Astrocyte (in vitro differentiated cells and primary cell): ENCODE data around the gene ACP4. TPM values are rescaled to one million over a fixed set of nuclear protein-coding genes. Genes with fewer than 3 reads are reported as not detected.
"Not testable (repeated sequence)": the region's sequence is repeated elsewhere in the genome, so short reads cannot be mapped to it uniquely, and the experiment has no call there.

ENCODE experiments used
- DNase-seq: peaks from one replicate; pipeline ENCODE4 v3.0.0-alpha.2; 2010; ENCODE audit warnings: low read depth
- FAIRE-seq: peaks from 2 replicates; lab custom pipeline; 2011; peaks lifted over from hg19 to GRCh38; lab: Jason Lieb, UNC
- H2AFZ ChIP-seq: 2 replicates; pipeline ENCODE4 v1.6.0; 2012; ENCODE audit warnings: low read depth, low read length, inconsistent platforms
- H3K27ac ChIP-seq: 2 replicates; pipeline ENCODE4 v1.5.1; 2011; ENCODE audit warnings: low read depth, low read length, inconsistent platforms
- H3K27me3 ChIP-seq: 2 replicates; pipeline ENCODE4 v1.6.0; 2011; ENCODE audit warnings: low read length, inconsistent platforms; ENCODE audit not compliant: insufficient read depth
- H3K36me3 ChIP-seq: 2 replicates; pipeline ENCODE4 v1.5.1; 2011; ENCODE audit warnings: low read length, inconsistent platforms; ENCODE audit not compliant: insufficient read depth
- H3K4me1 ChIP-seq: 2 replicates; pipeline ENCODE4 v1.5.1; 2011; ENCODE audit warnings: low read length, inconsistent platforms; ENCODE audit not compliant: insufficient read depth
- H3K4me2 ChIP-seq: 2 replicates; pipeline ENCODE4 v1.6.0; 2012; ENCODE audit warnings: low read length, inconsistent platforms
- H3K4me3 ChIP-seq: 2 replicates; pipeline ENCODE4 v1.5.1; 2011; ENCODE audit warnings: low read depth, mild to moderate bottlenecking, low read length, inconsistent platforms; ENCODE audit not compliant: insufficient read depth
- H3K79me2 ChIP-seq: 2 replicates; pipeline ENCODE4 v1.6.0; 2012; ENCODE audit warnings: mild to moderate bottlenecking, low read length, inconsistent platforms; ENCODE audit not compliant: insufficient read depth
- H3K9ac ChIP-seq: 2 replicates; pipeline ENCODE4 v1.6.0; 2012; ENCODE audit warnings: mild to moderate bottlenecking, low read length, inconsistent platforms
- H3K9me3 ChIP-seq: 2 replicates; pipeline ENCODE4 v1.5.1; 2012; ENCODE audit warnings: low read depth, mild to moderate bottlenecking, low read length, inconsistent platforms; ENCODE audit not compliant: insufficient read depth
- H4K20me1 ChIP-seq: 2 replicates; pipeline ENCODE4 v1.6.0; 2012; ENCODE audit warnings: low read length, inconsistent platforms; ENCODE audit not compliant: insufficient read depth
- H3K27ac Mint-ChIP-seq: one replicate; pipeline ENCODE4 v1.8.0; 2021; ENCODE audit warnings: mild to moderate bottlenecking, mixed read lengths; ENCODE audit not compliant: unreplicated experiment
- H3K27me3 Mint-ChIP-seq: one replicate; pipeline ENCODE4 v1.8.0; 2021; ENCODE audit warnings: low read depth, mixed read lengths; ENCODE audit not compliant: unreplicated experiment
- H3K36me3 Mint-ChIP-seq: one replicate; pipeline ENCODE4 v1.8.0; 2021; ENCODE audit warnings: low read depth, mixed read lengths; ENCODE audit not compliant: unreplicated experiment
- H3K4me1 Mint-ChIP-seq: one replicate; pipeline ENCODE4 v1.8.0; 2021; ENCODE audit warnings: low read depth, mixed read lengths; ENCODE audit not compliant: unreplicated experiment
- H3K4me3 Mint-ChIP-seq: one replicate; pipeline ENCODE4 v1.8.0; 2021; ENCODE audit warnings: mild to moderate bottlenecking, moderate library complexity, mixed read lengths; ENCODE audit not compliant: unreplicated experiment
- H3K9me3 Mint-ChIP-seq: one replicate; pipeline ENCODE4 v1.8.0; 2021; ENCODE audit warnings: mild to moderate bottlenecking, mixed read lengths; ENCODE audit not compliant: unreplicated experiment
- EZH2 ChIP-seq: IDR thresholded peaks from 2 replicates; pipeline ENCODE4 v1.6.1; 2012; ENCODE audit warnings: mild to moderate bottlenecking, low read length, inconsistent platforms; ENCODE audit not compliant: insufficient read depth
- total RNA-seq: library from RNA; stranded (reverse); gene quantifications from 2 replicates; pipeline ENCODE4 v1.2.1, GENCODE V29; 2021
- TF ChIP-seq, protein P1 (sequence below): IDR thresholded peaks from 2 replicates; pipeline ENCODE4 v1.5.1; 2011; ENCODE audit warnings: low read depth, mild to moderate bottlenecking, inconsistent platforms, low read length, moderate library complexity; ENCODE audit not compliant: insufficient read depth

ACP4 gene
- total RNA-seq, 1 donor from 2014 or later = not detected

GRCh38 chr19:50804420-50805272 is 14.4 kb downstream of the ACP4 start:
- FAIRE-seq (no peak), DNase-seq (peak; percentile 96)
- Mint-ChIP-seq H3K36me3 (peaks cover 11% of the 10 kb centered on the region), H3K4me3 (peak overlapping the region; percentile 100), H3K9me3 (peaks cover 3% of the 10 kb centered on the region), H3K4me1 (peaks cover 11% of the 10 kb centered on the region), H3K27ac (peak overlapping the region; percentile 100), H3K27me3 (no peaks in the 10 kb centered on the region)
- H3K9ac ChIP-seq = peak overlapping the region; percentile 94
- no peaks in the 10 kb centered on the region for H3K27me3 ChIP-seq
- H3K9me3 ChIP-seq = no peaks in the 10 kb centered on the region
- peaks cover 6% of the 10 kb centered on the region for H3K36me3 ChIP-seq
- peak overlapping the region; percentile 94 for H3K4me2 ChIP-seq
- peak overlapping the region; percentile 99 for H3K27ac ChIP-seq
- peaks cover 36% of the 10 kb centered on the region for H4K20me1 ChIP-seq
- peaks cover 43% of the 10 kb centered on the region for H3K79me2 ChIP-seq
- H3K4me3 ChIP-seq = peak overlapping the region; percentile 93
- peak overlapping the region; percentile 85 for H2AFZ ChIP-seq
- TF ChIP-seq, protein P1, sequence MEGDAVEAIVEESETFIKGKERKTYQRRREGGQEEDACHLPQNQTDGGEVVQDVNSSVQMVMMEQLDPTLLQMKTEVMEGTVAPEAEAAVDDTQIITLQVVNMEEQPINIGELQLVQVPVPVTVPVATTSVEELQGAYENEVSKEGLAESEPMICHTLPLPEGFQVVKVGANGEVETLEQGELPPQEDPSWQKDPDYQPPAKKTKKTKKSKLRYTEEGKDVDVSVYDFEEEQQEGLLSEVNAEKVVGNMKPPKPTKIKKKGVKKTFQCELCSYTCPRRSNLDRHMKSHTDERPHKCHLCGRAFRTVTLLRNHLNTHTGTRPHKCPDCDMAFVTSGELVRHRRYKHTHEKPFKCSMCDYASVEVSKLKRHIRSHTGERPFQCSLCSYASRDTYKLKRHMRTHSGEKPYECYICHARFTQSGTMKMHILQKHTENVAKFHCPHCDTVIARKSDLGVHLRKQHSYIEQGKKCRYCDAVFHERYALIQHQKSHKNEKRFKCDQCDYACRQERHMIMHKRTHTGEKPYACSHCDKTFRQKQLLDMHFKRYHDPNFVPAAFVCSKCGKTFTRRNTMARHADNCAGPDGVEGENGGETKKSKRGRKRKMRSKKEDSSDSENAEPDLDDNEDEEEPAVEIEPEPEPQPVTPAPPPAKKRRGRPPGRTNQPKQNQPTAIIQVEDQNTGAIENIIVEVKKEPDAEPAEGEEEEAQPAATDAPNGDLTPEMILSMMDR = no peak
- TF ChIP-seq EZH2 = no peak
- H3K4me1 ChIP-seq = peaks cover 12% of the 10 kb centered on the region

- Histone ChIP-seq H3K27me3 (no peaks in the 10 kb centered on the region), H4K20me1 (peaks cover under 1% of the 10 kb centered on the region), H3K4me3 (no peak overlapping the region), H3K9me3 (no peaks in the 10 kb centered on the region), H3K9ac (no peak overlapping the region), H3K27ac (no peak overlapping the region), H3K36me3 (no peaks in the 10 kb centered on the region), H3K4me1 (peaks cover 4% of the 10 kb centered on the region), H2AFZ (no peak overlapping the region), H3K4me2 (no peak overlapping the region), H3K79me2 (peaks cover 6% of the 10 kb centered on the region)
- TF ChIP-seq EZH2 = no peak
- DNase-seq (no peak), FAIRE-seq (no peak)
- H3K9me3 Mint-ChIP-seq = peaks cover 8% of the 10 kb centered on the region
- H3K27ac Mint-ChIP-seq = no peak overlapping the region
- H3K4me1 Mint-ChIP-seq = no peaks in the 10 kb centered on the region
- no peak overlapping the region for H3K4me3 Mint-ChIP-seq
- H3K27me3 Mint-ChIP-seq = peaks cover 15% of the 10 kb centered on the region
- H3K36me3 Mint-ChIP-seq = no peaks in the 10 kb centered on the region
Measured at GRCh38 chr19:50808856-50809255, 18.6 kb downstream of the ACP4 start.

DNA sequence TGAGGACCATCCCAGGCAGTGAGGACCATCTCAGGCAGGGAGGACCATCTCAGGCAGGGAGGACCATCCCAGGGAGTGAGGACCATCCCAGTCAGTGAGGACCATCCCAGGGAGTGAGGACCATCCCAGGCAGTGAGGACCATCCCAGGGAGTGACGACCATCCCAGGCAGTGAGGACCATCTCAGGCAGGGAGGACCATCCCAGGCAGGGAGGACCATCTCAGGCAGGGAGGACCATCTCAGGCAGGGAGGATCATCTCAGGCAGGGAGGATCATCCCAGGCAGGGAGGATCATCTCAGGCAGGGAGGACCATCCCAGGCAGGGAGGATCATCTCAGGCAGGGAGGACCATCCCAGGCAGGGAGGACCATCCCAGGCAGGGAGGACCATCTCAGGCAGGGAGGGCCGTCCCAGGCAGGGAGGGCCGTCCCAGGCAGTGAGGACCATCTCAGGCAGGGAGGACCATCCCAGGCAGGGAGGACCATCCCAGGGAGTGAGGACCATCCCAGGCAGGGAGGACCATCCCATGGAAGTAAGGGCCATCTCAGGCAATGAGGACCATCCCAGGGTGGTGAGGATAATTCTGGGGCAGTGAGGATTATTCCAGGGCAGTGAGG is 21.5 kb downstream of the ACP4 start:
- peaks cover 36% of the 10 kb centered on the region for H3K27me3 Mint-ChIP-seq
- H3K27ac Mint-ChIP-seq, H3K4me1 Mint-ChIP-seq, DNase-seq, H2AFZ ChIP-seq, H3K4me1 ChIP-seq, H3K4me2 ChIP-seq, FAIRE-seq, H3K27ac ChIP-seq, H3K4me3 ChIP-seq, H3K9me3 ChIP-seq, H3K27me3 ChIP-seq, H3K79me2 ChIP-seq, H3K4me3 Mint-ChIP-seq, H3K36me3 ChIP-seq, H3K36me3 Mint-ChIP-seq, H4K20me1 ChIP-seq, H3K9ac ChIP-seq: not testable (repeated sequence)
- peaks cover 17% of the 10 kb centered on the region for H3K9me3 Mint-ChIP-seq
